ENCODE measurements around the gene TPRG1L.
"Not testable (repeated sequence)": the region's sequence is repeated elsewhere in the genome, so short reads cannot be mapped to it uniquely, and the experiment has no call there.

Gene TPRG1L

GRCh38 chr1:3609769-3610526 lies 14.9 kb upstream of the TPRG1L start:
- DNase-seq, result no peak

GRCh38 chr1:3610527-3611169 lies 14.2 kb upstream of the TPRG1L start:
- DNase-seq, result peak; percentile 80 to 93

- DNase-seq, result peak; percentile 33 to 89
Measured at GRCh38 chr1:3611170-3612019, 13.4 kb upstream of the TPRG1L start, which contains the start of gene MEGF6. TSS of gene MEGF6 (minus strand) at chr1:3611508. CDS start at chr1:3611268, 240 bp downstream.

- DNase-seq, result no peak
Measured at GRCh38 chr1:3612123-3612522, 12.7 kb upstream of the TPRG1L start.

- peak in 1 of 2 experiments; percentile 41 for DNase-seq
Measured at GRCh38 chr1:3614755-3615742, 9.8 kb upstream of the TPRG1L start.

DNA sequence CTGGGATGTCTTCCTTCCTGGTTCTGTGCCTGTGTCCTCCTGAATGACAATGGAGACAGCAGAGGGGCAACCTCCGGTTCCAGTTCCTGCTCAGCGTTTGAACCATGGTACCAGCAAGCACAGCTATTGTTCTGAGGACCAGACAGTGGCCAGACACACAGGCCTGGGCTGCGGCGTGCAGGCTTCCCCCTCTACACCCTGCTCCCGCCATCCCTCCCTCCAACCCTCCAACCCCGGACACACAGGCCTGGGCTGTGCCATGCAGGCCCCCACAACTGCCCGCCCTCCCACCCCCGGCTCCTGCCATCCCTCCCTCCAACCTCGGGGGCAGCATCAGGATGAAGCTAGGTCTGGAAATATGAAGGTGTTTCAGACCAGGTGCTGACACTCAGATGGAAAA lies 8.0 kb upstream of the TPRG1L start:
- no peak for DNase-seq

DNA sequence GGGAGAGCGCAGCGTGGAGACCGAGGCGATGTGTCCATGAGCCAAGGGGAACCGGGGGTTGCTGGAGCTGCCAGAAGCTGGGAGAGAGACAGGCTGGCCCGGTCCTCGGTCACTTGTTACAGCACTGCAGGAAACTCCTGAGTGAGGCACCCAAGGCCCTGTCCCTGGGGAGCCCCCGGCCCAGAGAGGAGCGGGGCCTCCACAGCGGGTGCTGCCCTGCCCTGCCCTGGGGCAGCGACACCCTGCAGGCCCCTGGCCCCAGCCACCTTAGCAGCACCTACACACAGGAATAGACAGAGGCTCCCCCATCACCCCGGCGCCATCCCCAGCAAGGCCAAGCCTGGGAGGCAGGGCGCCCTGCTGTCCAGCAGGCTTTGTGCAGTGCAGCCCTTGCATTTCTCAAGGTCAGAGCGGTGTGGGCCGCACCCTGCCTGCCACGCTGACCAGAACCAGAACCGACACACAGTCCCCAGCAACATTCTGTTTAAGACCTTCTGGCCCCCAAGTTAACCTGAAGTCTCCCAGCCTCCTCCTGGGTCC lies 6.9 kb upstream of the TPRG1L start:
- DNase-seq, result no peak

- no peak for DNase-seq
Measured at GRCh38 chr1:3618531-3618880, 6.3 kb upstream of the TPRG1L start.

GRCh38 chr1:3618881-3619671 lies 5.7 kb upstream of the TPRG1L start:
- peak; percentile 60 to 79 for DNase-seq

- DNase-seq, result no peak
Measured at GRCh38 chr1:3620708-3621107, 4.1 kb upstream of the TPRG1L start.

GRCh38 chr1:3621151-3621671 lies 3.6 kb upstream of the TPRG1L start:
- peak; percentile 26 to 40 for DNase-seq

DNA sequence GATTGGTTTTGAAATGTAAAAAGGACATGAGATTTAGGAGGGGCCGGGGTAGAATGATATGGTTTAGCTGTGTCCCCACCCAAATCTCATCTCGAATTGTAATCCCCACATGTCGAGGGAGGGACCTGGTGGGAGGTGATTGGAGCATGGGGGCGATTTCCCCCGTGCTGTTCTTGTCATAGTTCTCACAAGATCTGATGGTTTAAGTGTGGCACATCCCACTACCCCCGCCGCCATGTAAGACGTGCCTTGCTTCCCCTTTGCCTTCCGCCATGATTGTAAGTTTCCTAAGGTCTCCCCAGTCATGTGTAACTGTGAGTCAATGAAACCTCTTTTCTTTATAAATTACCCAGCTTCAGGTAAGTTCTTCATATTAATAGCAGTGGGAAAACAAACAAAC lies 2.7 kb upstream of the TPRG1L start:
- DNase-seq, result not testable (repeated sequence)

- no peak for DNase-seq
Measured at GRCh38 chr1:3623441-3624199, 1.2 kb upstream of the TPRG1L start.

DNA sequence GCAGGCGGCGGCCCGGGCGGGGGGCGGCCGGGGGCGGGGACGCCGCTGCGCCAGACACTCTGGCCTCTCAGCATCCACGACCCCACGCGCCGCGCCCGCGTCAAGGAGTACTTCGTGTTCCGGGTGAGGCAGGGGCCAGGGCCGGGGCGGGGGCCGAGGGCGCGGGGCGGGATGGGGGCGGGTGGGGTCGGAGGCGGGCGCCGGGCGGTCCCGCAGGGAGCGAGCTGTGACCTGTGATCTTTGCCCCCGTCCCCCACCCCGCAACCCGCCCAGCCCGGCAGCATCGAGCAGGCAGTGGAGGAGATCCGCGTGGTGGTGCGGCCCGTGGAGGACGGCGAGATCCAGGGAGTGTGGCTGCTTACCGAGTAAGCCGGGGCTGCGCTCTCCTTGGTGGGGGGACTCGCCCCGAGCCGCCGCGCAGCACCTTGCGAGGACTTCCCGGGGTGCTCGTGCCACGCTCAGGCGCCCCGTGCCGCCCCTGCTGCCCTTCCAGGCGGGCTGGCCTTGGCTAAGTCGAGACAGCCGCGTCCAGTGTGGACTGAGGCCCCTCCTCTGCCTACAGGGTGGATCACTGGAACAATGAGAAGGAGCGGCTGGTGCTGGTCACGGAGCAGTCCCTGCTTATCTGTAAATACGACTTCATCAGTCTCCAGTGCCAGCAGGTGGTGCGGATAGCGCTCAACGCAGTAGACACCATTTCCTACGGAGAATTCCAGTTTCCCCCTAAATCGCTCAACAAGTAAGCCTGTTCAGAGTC lies 514 bp downstream of the TPRG1L start:
- no peak for DNase-seq

DNA sequence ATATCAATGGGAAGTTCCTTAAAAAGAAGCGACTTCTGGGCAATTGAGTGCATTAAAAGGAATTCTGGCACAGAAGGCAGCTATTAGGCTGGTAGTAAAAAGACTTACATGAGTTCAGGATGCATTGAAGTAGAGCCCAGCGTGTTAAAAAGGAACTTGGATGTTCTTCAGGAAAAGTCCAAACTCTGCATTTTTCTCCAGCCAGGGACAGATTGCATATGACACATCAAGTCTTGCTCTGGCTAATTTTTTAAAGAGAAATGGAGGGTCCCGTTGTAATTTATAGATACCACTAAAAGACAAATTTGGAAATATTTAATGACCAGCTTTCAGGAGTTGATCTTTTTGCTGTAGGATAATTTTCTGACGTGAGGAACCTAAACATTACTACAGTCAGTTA lies 1.2 kb downstream of the TPRG1L start:
- DNase-seq, result no peak

DNA sequence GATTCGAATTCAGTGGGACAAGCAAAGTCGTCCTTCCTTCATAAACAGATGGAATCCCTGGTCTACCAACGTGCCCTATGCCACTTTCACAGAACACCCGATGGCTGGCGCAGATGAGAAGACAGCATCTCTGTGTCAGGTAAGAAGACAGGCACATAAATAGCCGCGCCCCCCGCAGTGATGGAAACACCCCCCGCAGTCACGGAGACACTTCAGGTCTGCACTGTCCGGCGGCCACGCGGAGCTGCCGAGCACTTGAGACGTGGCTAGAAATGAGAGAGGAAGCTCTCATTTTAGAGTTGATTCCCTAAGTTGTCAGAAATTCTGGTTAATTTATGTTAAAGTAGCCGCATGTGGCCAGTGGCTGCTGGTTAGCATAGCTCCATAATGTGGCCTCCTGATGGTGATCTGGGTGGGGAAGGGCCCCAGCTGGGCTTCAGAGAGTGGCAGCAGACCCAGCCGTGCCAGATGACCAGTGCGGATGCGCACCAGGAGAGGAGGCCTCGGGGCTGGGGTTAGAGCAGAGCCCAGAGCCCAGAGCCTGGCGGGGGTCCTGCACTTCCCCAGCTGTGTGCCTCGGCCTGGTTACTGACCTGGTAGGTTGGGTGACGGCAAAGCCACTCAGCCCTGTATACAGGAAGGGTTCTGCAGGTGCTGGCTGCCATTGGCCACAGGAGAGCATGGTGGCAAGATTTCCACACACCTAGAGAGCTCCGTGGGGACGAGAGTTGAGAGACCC lies 2.9 kb downstream of the TPRG1L start:
- DNase-seq, result no peak

DNA sequence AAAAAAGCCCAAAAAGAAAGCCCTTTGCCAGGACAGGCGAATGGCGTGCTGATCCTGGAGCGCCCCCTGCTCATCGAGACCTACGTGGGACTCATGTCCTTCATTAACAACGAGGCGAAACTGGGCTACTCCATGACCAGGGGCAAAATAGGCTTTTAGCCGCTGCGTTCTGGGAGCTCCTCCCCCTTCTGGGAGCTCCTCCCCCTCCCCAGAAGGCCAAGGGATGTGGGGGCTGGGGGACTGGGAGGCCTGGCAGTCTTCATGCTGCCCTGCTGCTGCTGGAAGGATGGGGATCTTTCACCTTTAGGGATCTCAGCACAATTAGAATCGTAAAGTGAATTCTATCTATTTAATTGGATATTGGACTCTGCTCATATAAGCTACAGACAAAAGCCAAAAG lies 3.6 kb downstream of the TPRG1L start:
- DNase-seq, result no peak

DNA sequence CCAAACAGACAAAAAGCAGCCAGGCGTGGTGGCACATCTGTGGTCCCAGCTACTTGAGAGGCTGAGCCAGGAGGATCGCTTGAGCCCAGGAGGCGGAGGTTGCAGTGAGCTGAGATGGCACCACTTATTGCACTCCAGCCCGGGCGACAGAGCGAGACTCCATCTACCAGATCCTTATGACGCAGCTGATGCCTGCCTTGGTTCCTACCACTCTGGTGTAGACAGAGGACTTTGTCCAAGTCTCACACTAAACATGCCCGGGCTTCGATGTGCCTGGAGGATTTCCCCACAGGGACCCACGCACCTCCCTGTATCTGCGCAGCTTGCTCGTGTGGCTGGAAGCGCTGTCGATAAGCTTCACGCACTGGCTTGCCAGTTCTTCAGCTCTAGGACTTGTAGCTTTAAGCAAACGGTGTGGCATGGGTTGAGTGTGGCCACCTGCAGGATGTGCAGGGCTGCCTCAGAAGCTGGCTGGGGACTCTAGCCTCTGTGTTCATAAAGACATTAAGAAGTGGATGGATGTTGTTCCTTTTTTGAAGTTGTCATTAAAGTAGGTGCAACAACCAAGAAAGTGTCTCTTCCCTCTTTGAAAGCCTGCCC lies 4.8 kb downstream of the TPRG1L start:
- DNase-seq, result no peak

Data from NCI-H446 (cell line).